ENCODE results near the gene PRKD2.

Gene PRKD2

DNA sequence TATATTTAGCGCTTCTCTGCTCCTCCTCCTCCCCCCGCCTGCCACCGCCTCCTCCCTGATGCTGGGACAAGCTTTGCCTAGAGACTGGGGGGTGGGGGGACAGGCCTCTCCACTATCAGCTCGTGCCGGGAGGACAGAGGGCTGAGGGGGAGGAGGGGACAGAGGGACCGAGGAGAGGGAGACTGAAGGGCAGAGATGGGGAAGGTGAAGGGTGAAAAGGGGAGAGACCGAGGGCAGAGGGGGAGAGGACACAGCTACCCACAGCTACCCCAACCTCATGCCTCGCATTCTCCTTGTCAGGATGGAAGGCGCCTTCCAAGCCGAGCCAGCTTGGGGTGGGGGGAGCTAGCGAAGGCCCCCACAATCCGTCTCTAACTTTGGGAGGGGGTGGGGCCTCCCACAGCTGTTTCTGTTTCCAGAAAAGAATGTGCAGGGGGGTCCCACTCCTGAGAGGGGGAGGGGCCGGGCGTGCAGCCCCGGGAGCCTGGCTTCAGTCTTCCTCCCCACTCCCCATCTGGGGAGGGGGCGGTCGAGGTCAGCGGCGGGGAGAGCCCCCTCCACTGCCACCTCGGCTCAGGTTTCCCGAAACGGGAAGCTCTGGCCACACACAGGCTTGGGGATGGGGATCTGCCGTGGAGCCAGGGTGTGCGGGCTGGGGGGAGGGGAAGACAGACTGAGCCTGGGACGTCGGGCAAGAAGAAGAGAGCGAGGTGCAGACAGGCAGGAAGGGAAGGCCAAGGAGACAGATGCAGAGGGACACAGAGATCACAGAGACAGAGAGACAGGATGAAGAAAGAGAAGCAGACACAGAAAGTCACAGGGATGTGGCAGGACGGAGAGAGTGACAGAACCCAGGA, 57.5 kb downstream of the PRKD2 start (continued):
- TF ChIP-seq GFI1B (tag by site-specific recombination; IDR thresholded peaks at IDR 0.05) = no peak
- no peak for TF ChIP-seq ZNF707 (tag by site-specific recombination; IDR thresholded peaks at IDR 0.05)
- TF ChIP-seq GLI4 (tag by site-specific recombination; IDR thresholded peaks at IDR 0.05) = no peak
- TF ChIP-seq ZNF391 (tag by site-specific recombination; IDR thresholded peaks at IDR 0.05; ENCODE audit: borderline replicate concordance, low read depth) = no peak
- TF ChIP-seq ZNF138 (tag by site-specific recombination; IDR thresholded peaks at IDR 0.05; ENCODE audit: borderline replicate concordance) = no peak
- TF ChIP-seq, protein P1, sequence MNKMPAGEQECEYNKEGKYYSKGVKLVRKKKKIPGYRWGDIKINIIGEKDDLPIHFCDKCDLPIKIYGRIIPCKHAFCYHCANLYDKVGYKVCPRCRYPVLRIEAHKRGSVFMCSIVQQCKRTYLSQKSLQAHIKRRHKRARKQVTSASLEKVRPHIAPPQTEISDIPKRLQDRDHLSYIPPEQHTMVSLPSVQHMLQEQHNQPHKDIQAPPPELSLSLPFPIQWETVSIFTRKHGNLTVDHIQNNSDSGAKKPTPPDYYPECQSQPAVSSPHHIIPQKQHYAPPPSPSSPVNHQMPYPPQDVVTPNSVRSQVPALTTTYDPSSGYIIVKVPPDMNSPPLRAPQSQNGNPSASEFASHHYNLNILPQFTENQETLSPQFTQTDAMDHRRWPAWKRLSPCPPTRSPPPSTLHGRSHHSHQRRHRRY (tag by site-specific recombination; IDR thresholded peaks at IDR 0.05) = no peak
- no peak for TF ChIP-seq SP3 (tag by site-specific recombination; IDR thresholded peaks at IDR 0.05)
- no peak for TF ChIP-seq ZNF146 (tag by site-specific recombination; IDR thresholded peaks at IDR 0.05)
- TF ChIP-seq, protein P2, sequence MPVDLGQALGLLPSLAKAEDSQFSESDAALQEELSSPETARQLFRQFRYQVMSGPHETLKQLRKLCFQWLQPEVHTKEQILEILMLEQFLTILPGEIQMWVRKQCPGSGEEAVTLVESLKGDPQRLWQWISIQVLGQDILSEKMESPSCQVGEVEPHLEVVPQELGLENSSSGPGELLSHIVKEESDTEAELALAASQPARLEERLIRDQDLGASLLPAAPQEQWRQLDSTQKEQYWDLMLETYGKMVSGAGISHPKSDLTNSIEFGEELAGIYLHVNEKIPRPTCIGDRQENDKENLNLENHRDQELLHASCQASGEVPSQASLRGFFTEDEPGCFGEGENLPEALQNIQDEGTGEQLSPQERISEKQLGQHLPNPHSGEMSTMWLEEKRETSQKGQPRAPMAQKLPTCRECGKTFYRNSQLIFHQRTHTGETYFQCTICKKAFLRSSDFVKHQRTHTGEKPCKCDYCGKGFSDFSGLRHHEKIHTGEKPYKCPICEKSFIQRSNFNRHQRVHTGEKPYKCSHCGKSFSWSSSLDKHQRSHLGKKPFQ (tag by site-specific recombination; IDR thresholded peaks at IDR 0.05) = no peak
- TF ChIP-seq, protein P3, sequence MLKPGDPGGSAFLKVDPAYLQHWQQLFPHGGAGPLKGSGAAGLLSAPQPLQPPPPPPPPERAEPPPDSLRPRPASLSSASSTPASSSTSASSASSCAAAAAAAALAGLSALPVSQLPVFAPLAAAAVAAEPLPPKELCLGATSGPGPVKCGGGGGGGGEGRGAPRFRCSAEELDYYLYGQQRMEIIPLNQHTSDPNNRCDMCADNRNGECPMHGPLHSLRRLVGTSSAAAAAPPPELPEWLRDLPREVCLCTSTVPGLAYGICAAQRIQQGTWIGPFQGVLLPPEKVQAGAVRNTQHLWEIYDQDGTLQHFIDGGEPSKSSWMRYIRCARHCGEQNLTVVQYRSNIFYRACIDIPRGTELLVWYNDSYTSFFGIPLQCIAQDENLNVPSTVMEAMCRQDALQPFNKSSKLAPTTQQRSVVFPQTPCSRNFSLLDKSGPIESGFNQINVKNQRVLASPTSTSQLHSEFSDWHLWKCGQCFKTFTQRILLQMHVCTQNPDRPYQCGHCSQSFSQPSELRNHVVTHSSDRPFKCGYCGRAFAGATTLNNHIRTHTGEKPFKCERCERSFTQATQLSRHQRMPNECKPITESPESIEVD (tag by site-specific recombination; IDR thresholded peaks at IDR 0.05) = no peak
- no peak for TF ChIP-seq ZFP37 (tag by site-specific recombination; IDR thresholded peaks at IDR 0.05)
- TF ChIP-seq GLIS2 (tag by site-specific recombination; IDR thresholded peaks at IDR 0.05) = no peak
- no peak for TF ChIP-seq FEZF1 (tag by site-specific recombination; IDR thresholded peaks at IDR 0.05)
- TF ChIP-seq ZBTB21 (tag by site-specific recombination; IDR thresholded peaks at IDR 0.05) = no peak
- no peak for TF ChIP-seq ZSCAN23 (tag by site-specific recombination; IDR thresholded peaks at IDR 0.05)
- no peak for TF ChIP-seq ZNF140 (tag by site-specific recombination; IDR thresholded peaks at IDR 0.05)
- TF ChIP-seq, protein P4, sequence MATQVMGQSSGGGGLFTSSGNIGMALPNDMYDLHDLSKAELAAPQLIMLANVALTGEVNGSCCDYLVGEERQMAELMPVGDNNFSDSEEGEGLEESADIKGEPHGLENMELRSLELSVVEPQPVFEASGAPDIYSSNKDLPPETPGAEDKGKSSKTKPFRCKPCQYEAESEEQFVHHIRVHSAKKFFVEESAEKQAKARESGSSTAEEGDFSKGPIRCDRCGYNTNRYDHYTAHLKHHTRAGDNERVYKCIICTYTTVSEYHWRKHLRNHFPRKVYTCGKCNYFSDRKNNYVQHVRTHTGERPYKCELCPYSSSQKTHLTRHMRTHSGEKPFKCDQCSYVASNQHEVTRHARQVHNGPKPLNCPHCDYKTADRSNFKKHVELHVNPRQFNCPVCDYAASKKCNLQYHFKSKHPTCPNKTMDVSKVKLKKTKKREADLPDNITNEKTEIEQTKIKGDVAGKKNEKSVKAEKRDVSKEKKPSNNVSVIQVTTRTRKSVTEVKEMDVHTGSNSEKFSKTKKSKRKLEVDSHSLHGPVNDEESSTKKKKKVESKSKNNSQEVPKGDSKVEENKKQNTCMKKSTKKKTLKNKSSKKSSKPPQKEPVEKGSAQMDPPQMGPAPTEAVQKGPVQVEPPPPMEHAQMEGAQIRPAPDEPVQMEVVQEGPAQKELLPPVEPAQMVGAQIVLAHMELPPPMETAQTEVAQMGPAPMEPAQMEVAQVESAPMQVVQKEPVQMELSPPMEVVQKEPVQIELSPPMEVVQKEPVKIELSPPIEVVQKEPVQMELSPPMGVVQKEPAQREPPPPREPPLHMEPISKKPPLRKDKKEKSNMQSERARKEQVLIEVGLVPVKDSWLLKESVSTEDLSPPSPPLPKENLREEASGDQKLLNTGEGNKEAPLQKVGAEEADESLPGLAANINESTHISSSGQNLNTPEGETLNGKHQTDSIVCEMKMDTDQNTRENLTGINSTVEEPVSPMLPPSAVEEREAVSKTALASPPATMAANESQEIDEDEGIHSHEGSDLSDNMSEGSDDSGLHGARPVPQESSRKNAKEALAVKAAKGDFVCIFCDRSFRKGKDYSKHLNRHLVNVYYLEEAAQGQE (tag by site-specific recombination; IDR thresholded peaks at IDR 0.05) = no peak
- TF ChIP-seq ZNF747 (tag by site-specific recombination; IDR thresholded peaks at IDR 0.05) = no peak
- TF ChIP-seq ZFP41 (tag by site-specific recombination; IDR thresholded peaks at IDR 0.05; ENCODE audit: borderline replicate concordance) = no peak
- TF ChIP-seq ZNF121 (tag by site-specific recombination; IDR thresholded peaks at IDR 0.05) = no peak
- no peak for TF ChIP-seq ZNF561 (tag by site-specific recombination; IDR thresholded peaks at IDR 0.05; ENCODE audit: borderline replicate concordance)
- no peak for TF ChIP-seq ZNF544 (tag by site-specific recombination; IDR thresholded peaks at IDR 0.05)
- TF ChIP-seq, protein P5, sequence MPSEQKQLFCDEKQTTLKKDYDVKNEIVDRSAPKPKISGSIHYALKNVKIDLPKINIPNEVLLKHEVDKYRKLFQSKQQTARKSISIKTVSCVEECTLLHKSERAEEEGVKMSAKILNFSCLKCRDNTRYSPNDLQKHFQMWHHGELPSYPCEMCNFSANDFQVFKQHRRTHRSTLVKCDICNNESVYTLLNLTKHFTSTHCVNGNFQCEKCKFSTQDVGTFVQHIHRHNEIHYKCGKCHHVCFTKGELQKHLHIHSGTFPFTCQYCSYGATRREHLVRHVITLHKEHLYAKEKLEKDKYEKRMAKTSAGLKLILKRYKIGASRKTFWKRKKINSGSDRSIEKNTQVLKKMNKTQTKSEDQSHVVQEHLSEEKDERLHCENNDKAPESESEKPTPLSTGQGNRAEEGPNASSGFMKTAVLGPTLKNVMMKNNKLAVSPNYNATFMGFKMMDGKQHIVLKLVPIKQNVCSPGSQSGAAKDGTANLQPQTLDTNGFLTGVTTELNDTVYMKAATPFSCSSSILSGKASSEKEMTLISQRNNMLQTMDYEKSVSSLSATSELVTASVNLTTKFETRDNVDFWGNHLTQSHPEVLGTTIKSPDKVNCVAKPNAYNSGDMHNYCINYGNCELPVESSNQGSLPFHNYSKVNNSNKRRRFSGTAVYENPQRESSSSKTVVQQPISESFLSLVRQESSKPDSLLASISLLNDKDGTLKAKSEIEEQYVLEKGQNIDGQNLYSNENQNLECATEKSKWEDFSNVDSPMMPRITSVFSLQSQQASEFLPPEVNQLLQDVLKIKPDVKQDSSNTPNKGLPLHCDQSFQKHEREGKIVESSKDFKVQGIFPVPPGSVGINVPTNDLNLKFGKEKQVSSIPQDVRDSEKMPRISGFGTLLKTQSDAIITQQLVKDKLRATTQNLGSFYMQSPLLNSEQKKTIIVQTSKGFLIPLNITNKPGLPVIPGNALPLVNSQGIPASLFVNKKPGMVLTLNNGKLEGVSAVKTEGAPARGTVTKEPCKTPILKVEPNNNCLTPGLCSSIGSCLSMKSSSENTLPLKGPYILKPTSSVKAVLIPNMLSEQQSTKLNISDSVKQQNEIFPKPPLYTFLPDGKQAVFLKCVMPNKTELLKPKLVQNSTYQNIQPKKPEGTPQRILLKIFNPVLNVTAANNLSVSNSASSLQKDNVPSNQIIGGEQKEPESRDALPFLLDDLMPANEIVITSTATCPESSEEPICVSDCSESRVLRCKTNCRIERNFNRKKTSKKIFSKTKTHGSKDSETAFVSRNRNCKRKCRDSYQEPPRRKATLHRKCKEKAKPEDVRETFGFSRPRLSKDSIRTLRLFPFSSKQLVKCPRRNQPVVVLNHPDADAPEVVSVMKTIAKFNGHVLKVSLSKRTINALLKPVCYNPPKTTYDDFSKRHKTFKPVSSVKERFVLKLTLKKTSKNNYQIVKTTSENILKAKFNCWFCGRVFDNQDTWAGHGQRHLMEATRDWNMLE (tag by site-specific recombination; conservative IDR thresholded peaks at IDR 0.05; ENCODE audit: low read depth) = no peak
- TF ChIP-seq HOXC10 (CRISPR knock-in tag; IDR thresholded peaks at IDR 0.05) = no peak
- TF ChIP-seq ZNF133 (tag by site-specific recombination; IDR thresholded peaks at IDR 0.05) = no peak
- TF ChIP-seq ZNF426 (tag by site-specific recombination; IDR thresholded peaks at IDR 0.05) = no peak
- TF ChIP-seq ZNF792 (tag by site-specific recombination; IDR thresholded peaks at IDR 0.05) = no peak
